ENCODE results near the gene RTEL1.
"Not testable (repeated sequence)": the region's sequence is repeated elsewhere in the genome, so short reads cannot be mapped to it uniquely, and the experiment has no call there.

The RTEL1 gene

GRCh38 chr20:63658749-63659187 is 656 bp downstream of the RTEL1 start:
- no peak for DNase-seq (ENCODE audit: low spot score)
- TF ChIP-seq, protein P1, sequence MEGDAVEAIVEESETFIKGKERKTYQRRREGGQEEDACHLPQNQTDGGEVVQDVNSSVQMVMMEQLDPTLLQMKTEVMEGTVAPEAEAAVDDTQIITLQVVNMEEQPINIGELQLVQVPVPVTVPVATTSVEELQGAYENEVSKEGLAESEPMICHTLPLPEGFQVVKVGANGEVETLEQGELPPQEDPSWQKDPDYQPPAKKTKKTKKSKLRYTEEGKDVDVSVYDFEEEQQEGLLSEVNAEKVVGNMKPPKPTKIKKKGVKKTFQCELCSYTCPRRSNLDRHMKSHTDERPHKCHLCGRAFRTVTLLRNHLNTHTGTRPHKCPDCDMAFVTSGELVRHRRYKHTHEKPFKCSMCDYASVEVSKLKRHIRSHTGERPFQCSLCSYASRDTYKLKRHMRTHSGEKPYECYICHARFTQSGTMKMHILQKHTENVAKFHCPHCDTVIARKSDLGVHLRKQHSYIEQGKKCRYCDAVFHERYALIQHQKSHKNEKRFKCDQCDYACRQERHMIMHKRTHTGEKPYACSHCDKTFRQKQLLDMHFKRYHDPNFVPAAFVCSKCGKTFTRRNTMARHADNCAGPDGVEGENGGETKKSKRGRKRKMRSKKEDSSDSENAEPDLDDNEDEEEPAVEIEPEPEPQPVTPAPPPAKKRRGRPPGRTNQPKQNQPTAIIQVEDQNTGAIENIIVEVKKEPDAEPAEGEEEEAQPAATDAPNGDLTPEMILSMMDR (IDR thresholded peaks at IDR 0.05; ENCODE audit: extremely low read depth, missing control alignments) = no peak

- no peak for DNase-seq (ENCODE audit: low spot score)
- TF ChIP-seq, protein P1 (IDR thresholded peaks at IDR 0.05; ENCODE audit: extremely low read depth, missing control alignments) = no peak
Observed at GRCh38 chr20:63659370-63659769, 1.3 kb downstream of the RTEL1 start.

- not testable (repeated sequence) for DNase-seq (ENCODE audit: low spot score)
Observed at GRCh38 chr20:63660174-63660573, 2.1 kb downstream of the RTEL1 start.

DNA sequence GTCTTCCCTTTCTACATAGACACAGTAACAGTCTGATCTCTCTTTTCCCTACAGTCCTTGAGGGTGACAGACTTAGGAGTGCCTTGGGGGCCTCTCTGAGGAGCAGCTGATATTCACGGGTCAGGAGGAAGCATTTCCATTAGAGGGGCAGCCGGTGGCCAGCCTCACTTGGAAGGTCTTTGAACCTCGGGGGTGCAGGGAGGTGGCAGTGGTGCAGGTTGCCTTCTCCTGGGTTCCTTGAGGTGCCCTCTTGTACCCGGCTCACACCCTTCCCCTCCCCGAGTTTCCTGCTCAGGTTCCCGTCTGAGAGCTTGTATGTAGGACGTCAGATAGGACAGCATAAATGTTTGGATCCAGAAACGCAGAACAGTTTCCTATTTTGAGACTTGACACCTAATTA is 2.5 kb downstream of the RTEL1 start:
- no peak for DNase-seq (ENCODE audit: low spot score)
- TF ChIP-seq, protein P1 (IDR thresholded peaks at IDR 0.05; ENCODE audit: extremely low read depth, missing control alignments) = no peak

- TF ChIP-seq, protein P1 (IDR thresholded peaks at IDR 0.05; ENCODE audit: extremely low read depth, missing control alignments) = no peak
- no peak for DNase-seq (ENCODE audit: low spot score)
Observed at GRCh38 chr20:63661108-63661507, 3.0 kb downstream of the RTEL1 start.

DNA sequence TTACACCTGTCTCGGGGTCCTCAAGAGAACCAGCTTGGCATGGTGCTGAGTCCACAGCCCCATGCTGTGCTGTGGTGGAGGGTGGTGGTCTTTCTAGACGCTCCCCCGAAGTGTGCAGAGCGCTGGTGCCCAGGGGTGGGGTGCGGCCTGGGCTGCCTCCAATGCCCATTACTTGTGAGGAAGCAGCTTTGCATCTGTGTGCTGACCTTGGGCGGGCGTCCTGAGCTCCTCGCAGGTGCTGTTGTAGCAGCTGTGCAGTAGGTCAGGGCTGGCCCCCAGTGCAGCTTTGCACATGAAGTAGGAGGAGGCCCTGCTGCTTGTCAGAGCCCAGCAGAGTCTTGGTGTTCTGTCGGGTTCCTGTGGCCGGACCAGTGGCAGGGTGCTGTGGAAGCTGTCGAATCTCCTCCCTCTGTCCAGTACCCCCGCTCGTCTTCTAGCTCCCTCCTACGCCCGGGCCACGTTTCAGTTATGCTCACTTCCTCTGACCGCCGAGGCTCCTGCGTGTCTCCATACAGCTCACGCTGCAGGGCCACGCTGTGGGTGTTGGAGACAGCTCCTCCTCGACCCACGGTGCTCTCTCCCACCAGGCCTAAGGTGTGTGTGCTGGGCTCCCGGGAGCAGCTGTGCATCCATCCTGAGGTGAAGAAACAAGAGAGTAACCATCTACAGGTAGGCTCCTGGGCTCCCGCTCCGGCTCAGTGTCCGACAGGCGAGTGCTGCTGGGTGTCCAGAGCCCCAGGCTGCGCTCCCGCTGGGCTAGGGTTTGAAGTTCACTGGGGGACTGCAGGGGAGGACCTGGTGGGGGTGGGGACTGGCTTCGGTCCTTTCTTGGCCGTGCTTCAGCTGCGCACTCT is 4.1 kb downstream of the RTEL1 start:
- TF ChIP-seq, protein P1 (IDR thresholded peaks at IDR 0.05; ENCODE audit: extremely low read depth, missing control alignments) = no peak
- no peak for DNase-seq (ENCODE audit: low spot score)

GRCh38 chr20:63662813-63663189 is 4.7 kb downstream of the RTEL1 start:
- DNase-seq (ENCODE audit: low spot score) = no peak
- TF ChIP-seq, protein P1 (IDR thresholded peaks at IDR 0.05; ENCODE audit: extremely low read depth, missing control alignments) = no peak
